Pulmonary artery endothelial cell (primary cell): ENCODE measurements around the gene CSF2RB. TPM values are rescaled to one million over a fixed set of nuclear protein-coding genes. Genes with fewer than 3 reads are reported as not detected.

Experiments used
- DNase-seq: peaks from one replicate; pipeline ENCODE4 v3.0.0-alpha.2; 2011; ENCODE audit warnings: low read depth, low spot score
- total RNA-seq: library from RNA; depleted of rRNA; stranded (reverse); fragments of >200 nt; gene quantifications from 2 replicates; pipeline ENCODE4 v1.2.3, GENCODE V29; 2014

Gene CSF2RB
- total RNA-seq, 1 donor from 2014 or later = 12.1 TPM

DNA sequence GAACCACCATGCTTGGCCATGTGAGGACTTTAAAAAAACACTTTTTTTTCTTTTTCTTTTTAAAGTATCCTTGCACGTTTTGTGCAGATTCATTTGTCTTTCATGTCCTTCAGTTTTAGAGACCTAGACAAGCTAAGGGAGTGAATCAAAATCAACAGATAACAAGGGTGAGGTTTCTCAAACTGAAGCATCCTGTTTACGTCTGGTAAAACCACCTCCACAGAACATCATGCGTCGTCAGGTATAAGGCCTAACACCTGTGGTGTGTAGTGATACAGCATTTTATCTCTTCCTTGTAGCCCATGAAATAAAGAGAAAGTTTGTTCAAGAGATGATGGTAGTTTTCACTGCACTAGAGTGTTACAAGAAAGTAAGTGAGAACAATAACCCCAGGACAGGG, 26.3 kb upstream of the CSF2RB start:
- no peak for DNase-seq

DNA sequence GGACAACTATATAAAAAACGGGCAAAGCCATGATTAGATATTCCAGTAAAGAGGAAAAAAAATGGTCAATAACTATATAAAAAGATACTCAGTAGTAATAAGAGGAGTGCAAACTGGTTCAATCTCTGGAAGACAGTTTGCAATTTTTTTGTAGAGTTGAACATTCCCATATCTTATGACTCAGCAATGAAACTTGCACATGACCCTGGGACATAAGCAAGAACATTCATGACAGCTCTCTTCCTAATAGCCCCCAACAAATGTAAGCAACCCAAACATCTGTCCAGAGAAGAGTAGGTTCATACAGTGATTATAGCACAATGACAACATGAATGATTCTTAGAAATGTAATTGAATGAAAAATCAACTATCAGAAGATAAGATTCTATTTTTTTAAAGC, 21.8 kb upstream of the CSF2RB start:
- DNase-seq = no peak

GRCh38 chr22:36892292-36892691, 21.1 kb upstream of the CSF2RB start:
- no peak for DNase-seq

DNA sequence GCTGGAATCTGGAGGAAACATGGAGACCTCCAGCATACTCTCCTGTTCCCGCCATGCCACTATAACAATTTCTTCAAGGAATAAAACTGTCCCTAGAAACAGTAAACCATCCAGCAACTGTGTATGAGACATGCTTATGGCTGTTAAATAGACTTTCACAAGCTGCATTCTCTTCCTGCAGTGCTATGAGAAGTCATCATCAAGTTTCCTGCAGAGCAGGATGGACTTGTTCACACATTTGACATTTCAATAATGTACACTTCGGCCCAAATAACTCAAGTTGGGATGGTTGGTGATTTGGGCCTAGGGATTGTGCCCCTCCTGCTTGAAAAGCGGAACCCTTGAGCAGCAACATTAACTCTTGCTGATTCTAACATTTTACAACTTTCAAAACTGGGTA, 20.2 kb upstream of the CSF2RB start:
- no peak for DNase-seq

GRCh38 chr22:36894266-36894665, 19.2 kb upstream of the CSF2RB start:
- no peak for DNase-seq

DNA sequence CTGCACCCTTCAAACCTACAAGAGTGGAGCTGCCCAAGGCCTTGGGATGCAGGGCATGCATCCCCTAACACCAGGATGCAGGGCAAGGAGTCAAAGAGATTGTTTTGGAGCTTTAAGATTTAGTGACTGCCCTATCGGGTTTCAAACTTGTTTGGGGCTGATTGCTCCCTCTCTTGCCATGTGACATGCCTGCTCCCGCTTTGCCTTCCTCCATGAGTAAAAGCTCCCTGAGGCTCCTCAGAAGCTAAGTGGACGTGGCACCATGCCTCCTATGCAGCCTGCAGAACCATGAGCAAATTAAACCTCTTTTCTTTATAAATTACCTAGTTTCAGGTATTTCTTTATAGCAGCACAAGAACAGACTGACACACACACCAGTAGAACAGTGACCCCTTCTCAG, 15.8 kb upstream of the CSF2RB start:
- no peak for DNase-seq

DNA sequence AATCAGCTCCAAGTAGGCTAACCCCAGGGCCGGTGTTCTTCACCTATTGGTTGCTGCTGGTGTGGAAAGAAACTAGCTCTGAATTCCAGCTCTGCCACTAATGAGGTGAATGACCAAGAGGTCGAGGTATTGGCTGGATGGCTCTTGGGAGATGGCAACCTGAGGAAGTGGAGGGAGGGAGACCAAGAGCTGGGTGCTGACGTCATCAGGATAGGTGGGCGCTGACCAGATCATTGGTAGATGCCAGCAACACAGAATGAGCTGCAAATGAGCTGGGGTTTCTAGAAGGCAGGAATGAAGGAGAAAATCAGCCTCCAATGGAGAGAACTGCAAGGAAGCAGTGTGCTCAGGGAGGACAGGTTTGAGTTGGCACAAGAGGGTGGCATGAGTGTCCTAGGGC, 14.7 kb upstream of the CSF2RB start:
- DNase-seq = no peak

- no peak for DNase-seq
Measured at GRCh38 chr22:36899498-36899897, 13.9 kb upstream of the CSF2RB start.

DNA sequence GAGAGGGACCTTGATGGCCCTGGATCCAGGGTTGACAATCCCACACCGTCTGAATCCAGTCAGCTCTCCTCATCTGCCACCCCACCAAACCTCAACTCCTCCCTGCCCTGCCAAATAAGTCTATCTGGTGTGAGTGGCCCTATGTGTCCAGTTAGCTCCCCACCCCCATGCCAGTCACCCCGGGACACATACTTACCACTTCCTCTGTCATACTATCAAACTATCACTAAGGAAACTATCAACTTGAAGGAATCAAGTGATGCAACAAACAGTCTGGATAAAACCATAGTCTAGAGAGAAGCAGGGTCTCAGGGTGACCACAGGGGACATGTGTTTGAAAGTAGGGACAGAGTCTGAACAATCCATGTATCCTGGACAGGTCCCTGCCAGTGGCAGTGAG, 13.2 kb upstream of the CSF2RB start:
- DNase-seq = no peak

DNA sequence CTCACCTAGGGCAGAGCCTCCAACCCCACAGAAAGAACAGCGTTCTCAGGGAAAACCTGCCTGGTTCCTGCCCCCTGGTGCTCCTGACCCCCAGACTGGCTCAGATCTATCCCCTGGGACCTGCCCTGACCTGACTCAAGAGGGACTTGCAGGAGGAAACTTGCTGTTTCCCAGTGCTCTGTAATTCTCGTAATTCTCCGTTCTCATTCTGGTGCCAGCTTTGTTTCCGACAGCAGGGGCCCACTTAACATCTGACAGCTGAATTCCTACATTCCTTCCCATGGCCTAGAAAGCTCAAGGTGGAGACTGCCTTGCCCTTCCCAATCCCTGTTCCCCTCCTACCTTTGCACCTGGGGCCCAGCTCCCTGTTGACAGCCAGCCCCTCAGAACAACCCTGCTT, 12.5 kb upstream of the CSF2RB start:
- DNase-seq = no peak

GRCh38 chr22:36901411-36902142, 11.9 kb upstream of the CSF2RB start:
- DNase-seq = no peak

DNA sequence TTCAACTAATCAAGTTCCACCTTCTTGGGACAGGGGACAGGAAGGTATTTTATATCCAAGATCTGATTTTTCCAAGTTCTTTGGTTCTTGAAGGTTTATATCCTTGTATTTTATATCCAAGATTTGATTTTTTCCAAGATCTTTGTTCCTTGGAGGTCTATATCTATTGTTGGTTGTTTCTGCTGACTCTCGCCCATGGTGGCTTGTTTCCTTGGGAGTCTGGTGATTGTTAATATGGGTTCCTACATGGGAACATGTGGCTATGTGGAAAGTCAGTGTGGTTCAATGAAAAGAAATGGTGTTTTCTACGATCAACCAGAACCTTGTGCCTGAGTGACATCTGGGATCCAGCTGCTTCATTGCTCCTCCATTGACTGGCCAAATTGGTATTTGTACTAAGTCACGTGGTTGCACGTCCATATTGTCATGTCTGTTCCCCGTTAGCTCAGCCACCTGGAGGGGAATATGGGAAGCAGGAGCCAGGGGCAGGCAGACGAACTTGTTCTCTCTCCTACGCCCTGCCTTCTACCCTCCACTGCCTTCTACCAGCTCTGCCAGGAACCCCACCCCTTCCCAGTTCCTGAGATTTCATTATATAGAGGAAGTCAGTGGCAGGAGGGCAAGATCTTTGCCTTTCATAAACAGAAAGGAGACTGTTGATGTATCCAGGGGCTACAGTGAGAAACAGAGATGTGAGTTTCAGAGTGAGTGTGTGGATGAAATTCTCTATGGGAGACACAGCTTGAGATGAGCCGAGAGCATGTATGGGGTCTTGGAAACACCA, 11.1 kb upstream of the CSF2RB start:
- DNase-seq = no peak

- no peak for DNase-seq
Measured at GRCh38 chr22:36904260-36904880, 9.1 kb upstream of the CSF2RB start.

GRCh38 chr22:36907253-36908195, 5.9 kb upstream of the CSF2RB start:
- DNase-seq = no peak

DNA sequence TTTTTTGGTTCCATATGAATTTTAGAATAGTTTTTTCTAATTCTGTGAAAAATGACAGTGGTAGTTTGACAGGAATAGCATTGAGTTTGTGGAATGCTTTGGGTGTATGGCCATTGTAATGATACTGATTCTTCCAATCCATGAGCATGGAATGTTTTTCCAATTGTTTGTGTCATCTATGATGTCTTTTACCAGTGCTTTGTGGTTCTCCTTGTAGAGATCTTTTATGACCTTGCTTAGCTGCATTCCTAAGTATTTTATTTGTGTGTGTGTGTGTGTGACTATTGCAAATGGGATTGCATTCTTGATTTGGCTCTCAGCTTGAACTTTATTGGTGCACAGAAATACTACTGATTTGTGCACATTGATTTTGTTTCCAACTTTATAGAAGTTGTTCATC, 3.0 kb upstream of the CSF2RB start:
- DNase-seq = no peak

DNA sequence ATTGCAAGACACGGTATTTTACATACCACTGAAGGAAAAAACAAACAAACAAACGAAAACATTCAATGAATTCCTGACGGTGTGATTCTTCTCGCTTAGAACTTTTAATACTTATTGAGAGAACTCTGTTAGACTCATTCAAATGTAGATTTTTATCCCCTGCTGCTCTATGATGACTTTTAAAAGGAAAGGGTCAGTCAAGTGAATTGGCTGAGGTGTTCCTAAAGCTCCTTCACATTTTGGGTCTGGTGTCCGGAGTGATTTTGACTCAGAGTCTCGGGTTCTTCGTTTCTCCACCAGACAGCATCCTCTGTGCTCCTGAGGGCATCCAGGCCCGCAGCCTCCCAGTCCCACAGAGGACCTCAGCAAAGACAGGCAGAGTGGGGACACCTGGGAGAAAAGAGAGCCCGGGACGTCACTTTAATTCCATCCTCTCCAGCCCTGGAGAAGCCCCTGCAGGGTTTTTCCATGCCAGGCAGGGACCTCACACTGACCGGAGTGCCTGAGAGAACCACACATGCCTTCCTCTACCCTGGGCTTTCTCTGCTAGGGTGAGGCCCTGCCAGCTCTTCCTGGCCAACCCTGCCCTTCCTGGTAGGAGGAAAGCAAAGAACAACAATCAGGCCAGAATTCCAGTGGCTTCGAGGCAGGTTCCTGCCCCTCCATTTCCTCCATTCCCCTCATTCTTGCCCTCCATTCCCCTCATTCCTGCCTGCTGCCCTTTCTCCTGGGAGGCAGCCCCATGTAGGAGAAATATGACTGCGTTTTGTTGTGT, 1.4 kb upstream of the CSF2RB start:
- no peak for DNase-seq

DNA sequence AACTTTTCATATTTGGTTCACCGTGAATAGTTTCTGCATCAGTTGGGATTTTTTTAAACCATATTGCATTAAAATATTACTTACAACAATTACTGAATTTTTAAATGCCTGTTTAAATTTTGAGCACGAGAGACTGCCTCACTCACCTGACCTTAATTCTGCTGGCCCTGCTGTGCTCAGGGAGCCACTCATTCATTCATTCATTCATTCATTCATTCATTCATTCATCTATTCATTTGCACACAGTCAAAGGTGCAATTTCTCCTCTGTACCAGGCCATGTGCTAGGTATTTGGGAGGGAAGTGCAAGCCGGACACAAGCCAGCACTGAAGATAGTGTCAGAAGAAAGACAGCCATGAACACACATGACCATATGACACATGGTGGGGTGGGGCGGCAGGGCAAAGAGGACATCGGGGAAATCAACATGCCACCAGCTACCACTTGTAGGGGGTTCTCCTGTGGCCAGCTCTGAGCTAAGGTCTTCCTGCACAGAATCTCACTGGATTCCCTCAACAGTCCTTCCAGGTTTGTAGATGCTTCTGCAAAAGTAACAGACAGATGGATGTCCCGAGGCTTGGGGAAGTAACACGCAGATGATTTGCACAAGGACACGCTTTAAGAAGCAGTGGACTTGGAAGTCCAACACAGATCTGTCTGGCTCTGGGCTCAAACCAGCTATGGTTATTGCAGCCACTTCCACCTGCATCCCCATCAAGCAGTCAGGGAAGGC, 568 bp upstream of the CSF2RB start:
- no peak for DNase-seq

- DNase-seq = no peak
Measured at GRCh38 chr22:36914390-36914752, 943 bp downstream of the CSF2RB start.

- no peak for DNase-seq
Measured at GRCh38 chr22:36916034-36916433, 2.6 kb downstream of the CSF2RB start.
